Measurements from ENCODE around the gene MYLK2. TPM values are rescaled to one million over a fixed set of nuclear protein-coding genes. Genes with fewer than 3 reads are reported as not detected.

Gene MYLK2
- total RNA-seq, 1 experiment from 2014 or later = 0.74 TPM

- no peaks in the 10 kb centered on the region for H3K4me1 ChIP-seq (ENCODE audit: insufficient read depth, low read length)
- Mint-ChIP-seq H3K4me3 (no peak overlapping the region), H3K36me3 (ENCODE audit: insufficient read depth in 1 of 3, low read depth in 3 of 3) (no peaks in the 10 kb centered on the region), H3K27ac (no peak overlapping the region), H3K9me3 (no peaks in the 10 kb centered on the region), H3K27me3 (ENCODE audit: low read depth) (peaks cover 33% of the 10 kb centered on the region), H3K4me1 (0 out of 4 replicates have a peak, but pooled peaks cover 0 to 3% of the 10 kb centered on the region in 2 experiments)
- no peak overlapping the region for H2AFZ ChIP-seq (ENCODE audit: low read length)
- H2BK120ac ChIP-seq (ENCODE audit: low read depth, low read length, poor library complexity, severe bottlenecking) = no peak overlapping the region
- no peak overlapping the region for H2BK15ac ChIP-seq (ENCODE audit: low read depth, low read length)
- H3K14ac ChIP-seq (ENCODE audit: insufficient read depth, low read length) = no peak overlapping the region
- no peak overlapping the region for H3K4ac ChIP-seq (ENCODE audit: low read depth, low read length)
- H4K20me1 ChIP-seq (ENCODE audit: control insufficient read depth, insufficient read depth, insufficient read length) = no peaks in the 10 kb centered on the region
- H3K23ac ChIP-seq (ENCODE audit: insufficient read length, low read depth, low read length) = no peak overlapping the region
- no peaks in the 10 kb centered on the region for H3K79me2 ChIP-seq (ENCODE audit: insufficient read depth, low read length)
- H2AK5ac ChIP-seq (ENCODE audit: insufficient read length, low read length) = no peak overlapping the region
- H2BK20ac ChIP-seq (ENCODE audit: low read depth, low read length, poor library complexity, severe bottlenecking) = no peak overlapping the region
- H3K27ac ChIP-seq (ENCODE audit: insufficient read length, low read depth, low read length) = no peak overlapping the region
- H3K9me3 ChIP-seq (ENCODE audit: control insufficient read depth, low read depth, low read length) = no peaks in the 10 kb centered on the region
- H3K56ac ChIP-seq (ENCODE audit: insufficient read length, low read depth, low read length) = no peak overlapping the region
- no peak for DNase-seq
- H3K9ac ChIP-seq (ENCODE audit: extremely low read depth, insufficient read length, low read length) = no peak overlapping the region
- H3K27me3 ChIP-seq (ENCODE audit: insufficient read depth, low read length) = no peaks in the 10 kb centered on the region
- no peak overlapping the region for H2BK12ac ChIP-seq (ENCODE audit: insufficient read length, low read depth, low read length)
- no peak overlapping the region for H2BK5ac ChIP-seq (ENCODE audit: insufficient read length, low read length)
- H3K23me2 ChIP-seq (ENCODE audit: insufficient read length, low read depth, low read length, poor library complexity, severe bottlenecking) = peaks cover 3% of the 10 kb centered on the region
- H4K91ac ChIP-seq (ENCODE audit: insufficient read length, low read depth, low read length) = no peak overlapping the region
- H3T11ph ChIP-seq (ENCODE audit: low read length) = no peak overlapping the region
- no peak overlapping the region for H3K18ac ChIP-seq (ENCODE audit: insufficient read length, low read depth, low read length)
- TF ChIP-seq, protein P1, sequence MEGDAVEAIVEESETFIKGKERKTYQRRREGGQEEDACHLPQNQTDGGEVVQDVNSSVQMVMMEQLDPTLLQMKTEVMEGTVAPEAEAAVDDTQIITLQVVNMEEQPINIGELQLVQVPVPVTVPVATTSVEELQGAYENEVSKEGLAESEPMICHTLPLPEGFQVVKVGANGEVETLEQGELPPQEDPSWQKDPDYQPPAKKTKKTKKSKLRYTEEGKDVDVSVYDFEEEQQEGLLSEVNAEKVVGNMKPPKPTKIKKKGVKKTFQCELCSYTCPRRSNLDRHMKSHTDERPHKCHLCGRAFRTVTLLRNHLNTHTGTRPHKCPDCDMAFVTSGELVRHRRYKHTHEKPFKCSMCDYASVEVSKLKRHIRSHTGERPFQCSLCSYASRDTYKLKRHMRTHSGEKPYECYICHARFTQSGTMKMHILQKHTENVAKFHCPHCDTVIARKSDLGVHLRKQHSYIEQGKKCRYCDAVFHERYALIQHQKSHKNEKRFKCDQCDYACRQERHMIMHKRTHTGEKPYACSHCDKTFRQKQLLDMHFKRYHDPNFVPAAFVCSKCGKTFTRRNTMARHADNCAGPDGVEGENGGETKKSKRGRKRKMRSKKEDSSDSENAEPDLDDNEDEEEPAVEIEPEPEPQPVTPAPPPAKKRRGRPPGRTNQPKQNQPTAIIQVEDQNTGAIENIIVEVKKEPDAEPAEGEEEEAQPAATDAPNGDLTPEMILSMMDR (conservative IDR thresholded peaks at IDR 0.05) = no peak
- H3K4me2 ChIP-seq (ENCODE audit: insufficient read depth, insufficient read length, low read length) = no peak overlapping the region
- H4K5ac ChIP-seq (ENCODE audit: insufficient read length, low read depth, low read length) = no peak overlapping the region
- no peak overlapping the region for H4K8ac ChIP-seq (replicated peaks; ENCODE audit: insufficient read length, low read depth, low read length)
- no peaks in the 10 kb centered on the region for H3K79me1 ChIP-seq (ENCODE audit: insufficient read depth, low read depth, low read length, poor library complexity, severe bottlenecking)
Observed at GRCh38 chr20:31877684-31878083, 58.5 kb downstream of the MYLK2 start.

Measured in H9 (cell line).